K562 (cell line): ENCODE results near the gene MXRA7. TPM values are rescaled to one million over a fixed set of nuclear protein-coding genes. Genes with fewer than 3 reads are reported as not detected.

Experiments used
- BRCA1 ChIP-seq, 2 experiments: fragments of 450-650 bp in 1 of 2; sonication (generic) in 1 of 2; formaldehyde crosslinking in 1 of 2; IDR thresholded peaks; 2 replicates each; pipeline versions ENCODE4 v1.5.0 to v1.6.1; 2017 to 2020; ENCODE audit warnings: mild to moderate bottlenecking in 1 of 2, missing genetic modification reagents in 1 of 2
- CBX8 ChIP-seq: fragments of 200-600 bp; sonication (generic); IDR thresholded peaks from 2 replicates; pipeline ENCODE4 v1.6.1; 2012; ENCODE audit warnings: borderline replicate concordance, mixed run types, low read depth, mild to moderate bottlenecking, moderate library complexity, mixed read lengths, low read length, control low read depth, inconsistent platforms; ENCODE audit not compliant: poor library complexity, severe bottlenecking; ENCODE audit errors: extremely low read depth
- CC2D1A ChIP-seq: fragments of 450-650 bp; IDR thresholded peaks from 2 replicates; pipeline ENCODE4 v1.6.1; 2017; ENCODE audit warnings: mild to moderate bottlenecking
- DIDO1 ChIP-seq: fragments of 450-650 bp; IDR thresholded peaks from 2 replicates; pipeline ENCODE4 v1.6.1; 2016; ENCODE audit warnings: low read depth, missing biosample characterization, missing genetic modification characterization
- E2F3 ChIP-seq: fragments of 250-450 bp; sonication (Bioruptor Pico); IDR thresholded peaks from 2 replicates; pipeline ENCODE4 v1.4.0; 2020; ENCODE audit warnings: mild to moderate bottlenecking
- E2F6 ChIP-seq, 2 experiments: IDR thresholded peaks; 2 replicates each; pipeline ENCODE4 v1.6.1; 2011; ENCODE audit warnings: borderline replicate concordance in 1 of 2, control low read depth in 1 of 2, low read depth in 1 of 2, low read length in 1 of 2, mild to moderate bottlenecking in 1 of 2, mixed read lengths in 1 of 2, moderate library complexity in 1 of 2; ENCODE audit not compliant: insufficient read depth in 1 of 2, insufficient read length in 1 of 2, poor library complexity in 1 of 2, severe bottlenecking in 1 of 2; ENCODE audit errors: extremely low read depth in 1 of 2
- FOXK1 ChIP-seq: sonication (generic); formaldehyde crosslinking; IDR thresholded peaks from 2 replicates; pipeline ENCODE4 v1.8.0; 2022; ENCODE audit warnings: missing genetic modification reagents, mild to moderate bottlenecking, borderline replicate concordance
- HBP1 ChIP-seq: fragments of 450-650 bp; formaldehyde crosslinking; IDR thresholded peaks from 2 replicates; pipeline ENCODE4 v1.4.0; 2022; ENCODE audit warnings: missing genetic modification characterization
- HDAC2 ChIP-seq: fragments of 450-650 bp; IDR thresholded peaks from 2 replicates; pipeline ENCODE4 v1.6.1; 2016; ENCODE audit warnings: mild to moderate bottlenecking
- HNRNPK ChIP-seq: fragments of 200-400 bp; formaldehyde crosslinking; IDR thresholded peaks from one replicate; pipeline ENCODE4 v1.6.1; 2018; ENCODE audit warnings: mild to moderate bottlenecking, low read depth, low read length; ENCODE audit not compliant: poor library complexity, severe bottlenecking
- KDM2B ChIP-seq: fragments of 250-450 bp; sonication (Bioruptor Pico); IDR thresholded peaks from 2 replicates; pipeline ENCODE4 v1.8.0; 2021; ENCODE audit warnings: mild to moderate bottlenecking, moderate library complexity
- KLF6 ChIP-seq: fragments of 250-450 bp; sonication (Bioruptor Pico); IDR thresholded peaks from 2 replicates; pipeline ENCODE4 v1.4.0; 2020; ENCODE audit warnings: mild to moderate bottlenecking, moderate library complexity, borderline replicate concordance
- LARP7 ChIP-seq: fragments of 450-650 bp; IDR thresholded peaks from 2 replicates; pipeline ENCODE4 v1.6.1; 2016
- MAFF ChIP-seq: IDR thresholded peaks from 2 replicates; pipeline ENCODE4 v1.6.1; 2012; ENCODE audit warnings: low read length, improper control_type of control experiment
- MAFG ChIP-seq: fragments of 450-650 bp; conservative IDR thresholded peaks from 2 replicates; pipeline ENCODE4 v1.6.1; 2016; ENCODE audit warnings: missing genetic modification characterization, missing compliant biosample characterization
- MBD2 ChIP-seq: sonication (generic); IDR thresholded peaks from 2 replicates; pipeline ENCODE4 v1.6.1; 2016; ENCODE audit warnings: low read depth, borderline replicate concordance
- POLR2B ChIP-seq: fragments of 450-650 bp; IDR thresholded peaks from 2 replicates; pipeline ENCODE4 v1.6.1; 2018; ENCODE audit warnings: low read depth; ENCODE audit not compliant: partially characterized antibody
- RAD51 ChIP-seq: fragments of 450-650 bp; IDR thresholded peaks from 2 replicates; pipeline ENCODE4 v1.7.1; 2016; ENCODE audit warnings: low read depth, mild to moderate bottlenecking, borderline replicate concordance
- ZFP1 ChIP-seq: fragments of 450-650 bp; formaldehyde crosslinking; IDR thresholded peaks from 2 replicates; pipeline ENCODE4 v1.4.0; 2020; ENCODE audit warnings: mild to moderate bottlenecking, mixed read lengths
- ZNF57 ChIP-seq: fragments of 450-650 bp; formaldehyde crosslinking; IDR thresholded peaks from 2 replicates; pipeline ENCODE4 v1.4.0; 2020; ENCODE audit warnings: mild to moderate bottlenecking, moderate library complexity
- ZZZ3 ChIP-seq: fragments of 450-650 bp; IDR thresholded peaks from 2 replicates; pipeline ENCODE4 v1.6.1; 2016; ENCODE audit warnings: antibody characterized with exemption, mild to moderate bottlenecking, moderate library complexity
- polyA plus RNA-seq, 8 experiments: library from polyadenylated mRNA; depleted of rRNA in 4 of 8; stranded (reverse) in 5 of 8; unstranded in 3 of 8; fragments of >200 nt; fragmentation: Nextera tagmentation in 2 of 8; fragmentation: Illumina TruSeq in 1 of 8; extraction: Ambion mirVana in 2 of 8; extraction: Trizol in 1 of 8; gene quantifications; 2 replicates each; pipeline versions ENCODE4 v1.2.1 to v1.2.3, GENCODE V29; 2011 to 2014; ENCODE audit warnings: inconsistent platforms in 1 of 8, missing spikeins in 1 of 8
- total RNA-seq, 7 experiments: library from RNA; depleted of rRNA in 6 of 7; stranded (reverse); fragments of >200 nt in 6 of 7; fragmentation: Illumina TruSeq in 2 of 7; extraction: Trizol in 2 of 7; gene quantifications; 2 replicates each; pipeline versions ENCODE4 v1.2.1 to v1.2.3, GENCODE V29; 2011 to 2021; ENCODE audit warnings: low replicate concordance in 1 of 7
- TF ChIP-seq, protein P1 (sequence below): fragments of 250-450 bp; sonication (Bioruptor Pico); IDR thresholded peaks from 2 replicates; pipeline ENCODE4 v1.8.0; 2021; ENCODE audit warnings: borderline replicate concordance, mild to moderate bottlenecking, moderate library complexity; ENCODE audit not compliant: poor library complexity, severe bottlenecking
- TF ChIP-seq, protein P2 (sequence below), 3 experiments: fragments of 200-800 bp in 1 of 3; fragments of 250-450 bp in 1 of 3; fragments of 450-650 bp in 1 of 3; sonication (Bioruptor Pico) in 1 of 3; sonication (Bioruptor generic) in 1 of 3; formaldehyde crosslinking in 1 of 3; IDR thresholded peaks; 2 replicates each; pipeline versions ENCODE4 v1.6.1 to v1.8.0; 2016 to 2022; ENCODE audit warnings: mild to moderate bottlenecking in 2 of 3, missing genetic modification characterization in 2 of 3, missing compliant biosample characterization in 1 of 3, moderate library complexity in 1 of 3

Gene MXRA7
- total and polyA plus RNA-seq, 9 of the 15 experiments (the other 6 are each of a cell fraction or from before 2014, with no cell fraction given) = 2.6 to 38.4 (median 14.3) TPM

DNA sequence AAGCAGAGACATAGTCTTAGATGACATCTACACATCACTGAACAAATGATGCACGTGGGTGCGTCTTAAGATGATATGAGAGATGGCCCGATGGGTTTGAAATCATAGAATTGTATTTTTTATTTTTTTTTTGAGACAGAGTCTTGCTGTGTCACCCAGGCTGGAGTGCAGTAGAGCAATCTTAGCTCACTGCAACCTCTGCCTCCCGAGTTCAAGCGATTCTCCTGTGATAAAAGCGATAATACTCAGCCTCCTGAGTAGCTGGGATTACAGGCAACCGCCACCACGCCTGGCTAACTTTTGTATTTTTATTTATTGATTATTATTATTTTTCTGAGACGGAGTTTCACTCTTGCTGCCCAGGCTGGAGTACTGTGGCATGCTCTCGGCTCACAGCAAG, 72.5 kb downstream of the MXRA7 start (continued):
- TF ChIP-seq HBP1 (CRISPR knock-in tag) = no peak
- no peak for TF ChIP-seq LARP7
- TF ChIP-seq, protein P1, sequence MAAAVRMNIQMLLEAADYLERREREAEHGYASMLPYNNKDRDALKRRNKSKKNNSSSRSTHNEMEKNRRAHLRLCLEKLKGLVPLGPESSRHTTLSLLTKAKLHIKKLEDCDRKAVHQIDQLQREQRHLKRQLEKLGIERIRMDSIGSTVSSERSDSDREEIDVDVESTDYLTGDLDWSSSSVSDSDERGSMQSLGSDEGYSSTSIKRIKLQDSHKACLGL (CRISPR knock-in tag) = no peak
- no peak for TF ChIP-seq RAD51
- no peak for TF ChIP-seq BRCA1 (IDR thresholded peaks at IDR 0.05)
- no peak for TF ChIP-seq BRCA1 (CRISPR knock-in tag; IDR thresholded peaks at IDR 0.05)
- no peak for TF ChIP-seq ZNF57 (CRISPR knock-in tag)
- TF ChIP-seq HNRNPK = no peak
- no peak for TF ChIP-seq KLF6 (CRISPR knock-in tag)
- TF ChIP-seq ZFP1 (CRISPR knock-in tag) = no peak
- TF ChIP-seq CC2D1A = no peak
- TF ChIP-seq CBX8 = no peak
- TF ChIP-seq KDM2B (CRISPR knock-in tag) = no peak
- no peak for TF ChIP-seq MAFF
- TF ChIP-seq, protein P2, sequence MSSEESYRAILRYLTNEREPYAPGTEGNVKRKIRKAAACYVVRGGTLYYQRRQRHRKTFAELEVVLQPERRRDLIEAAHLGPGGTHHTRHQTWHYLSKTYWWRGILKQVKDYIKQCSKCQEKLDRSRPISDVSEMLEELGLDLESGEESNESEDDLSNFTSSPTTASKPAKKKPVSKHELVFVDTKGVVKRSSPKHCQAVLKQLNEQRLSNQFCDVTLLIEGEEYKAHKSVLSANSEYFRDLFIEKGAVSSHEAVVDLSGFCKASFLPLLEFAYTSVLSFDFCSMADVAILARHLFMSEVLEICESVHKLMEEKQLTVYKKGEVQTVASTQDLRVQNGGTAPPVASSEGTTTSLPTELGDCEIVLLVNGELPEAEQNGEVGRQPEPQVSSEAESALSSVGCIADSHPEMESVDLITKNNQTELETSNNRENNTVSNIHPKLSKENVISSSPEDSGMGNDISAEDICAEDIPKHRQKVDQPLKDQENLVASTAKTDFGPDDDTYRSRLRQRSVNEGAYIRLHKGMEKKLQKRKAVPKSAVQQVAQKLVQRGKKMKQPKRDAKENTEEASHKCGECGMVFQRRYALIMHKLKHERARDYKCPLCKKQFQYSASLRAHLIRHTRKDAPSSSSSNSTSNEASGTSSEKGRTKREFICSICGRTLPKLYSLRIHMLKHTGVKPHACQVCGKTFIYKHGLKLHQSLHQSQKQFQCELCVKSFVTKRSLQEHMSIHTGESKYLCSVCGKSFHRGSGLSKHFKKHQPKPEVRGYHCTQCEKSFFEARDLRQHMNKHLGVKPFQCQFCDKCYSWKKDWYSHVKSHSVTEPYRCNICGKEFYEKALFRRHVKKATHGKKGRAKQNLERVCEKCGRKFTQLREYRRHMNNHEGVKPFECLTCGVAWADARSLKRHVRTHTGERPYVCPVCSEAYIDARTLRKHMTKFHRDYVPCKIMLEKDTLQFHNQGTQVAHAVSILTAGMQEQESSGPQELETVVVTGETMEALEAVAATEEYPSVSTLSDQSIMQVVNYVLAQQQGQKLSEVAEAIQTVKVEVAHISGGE (CRISPR knock-in tag; IDR thresholded peaks at IDR 0.05) = no peak
- TF ChIP-seq MAFG (tag) = no peak
- TF ChIP-seq DIDO1 = no peak
- no peak for TF ChIP-seq POLR2B
- TF ChIP-seq MBD2 = no peak
- TF ChIP-seq HDAC2 = no peak; the same call in 1 of the 2 replicates
- TF ChIP-seq E2F6 (IDR thresholded peaks at IDR 0.05; ENCODE audit: borderline replicate concordance in 1 of 2, extremely low read depth in 1 of 2, insufficient read depth in 1 of 2, insufficient read length in 1 of 2, low read depth in 1 of 2, low read length in 1 of 2, poor library complexity in 1 of 2, severe bottlenecking in 1 of 2) = no peak
- TF ChIP-seq ZZZ3 = no peak
- TF ChIP-seq FOXK1 = no peak
- no peak for TF ChIP-seq E2F3 (CRISPR knock-in tag)
